Heart left ventricle (tissue), 16 donors: ENCODE data around the gene B3GALT2. TPM values are rescaled to one million over a fixed set of nuclear protein-coding genes. Genes with fewer than 3 reads are reported as not detected.

ENCODE experiments used
- ATAC-seq, 4 donors: fragments of 200-7000 bp; cut with Tn5 transposase; one replicate each; pipeline ENCODE4 v1.9.1; 2020 to 2022; ENCODE audit warnings: moderate library complexity in 4 of 4, mild to moderate bottlenecking in 3 of 4, moderate number of reproducible peaks in 1 of 4
- DNase-seq, 5 donors: peaks; one replicate each; pipeline ENCODE4 v3.0.0-alpha.2; 2020
- H3K27ac ChIP-seq, 12 donors: fragments of 200-600 bp; sonication (generic) in 4 of 12; one replicate each; pipeline versions ENCODE4 v1.5.0 to v1.8.0; 2016 to 2022; ENCODE audit warnings: mild to moderate bottlenecking in 2 of 12
- H3K27me3 ChIP-seq, 9 donors: fragments of 200-600 bp; sonication (generic) in 2 of 9; one replicate each; pipeline versions ENCODE4 v1.5.1 to v1.8.0; 2016 to 2022; ENCODE audit warnings: mild to moderate bottlenecking in 3 of 9
- H3K36me3 ChIP-seq, 9 donors: fragments of 200-600 bp; sonication (generic) in 2 of 9; one replicate each; pipeline versions ENCODE4 v1.5.0 to v1.8.0; 2018 to 2022; ENCODE audit warnings: mild to moderate bottlenecking in 2 of 9
- H3K4me1 ChIP-seq, 12 donors: fragments of 200-600 bp; sonication (generic) in 4 of 12; one replicate each; pipeline versions ENCODE4 v1.5.0 to v1.8.0; 2016 to 2022; ENCODE audit warnings: mild to moderate bottlenecking in 3 of 12
- H3K4me3 ChIP-seq, 12 donors: fragments of 200-600 bp; sonication (generic) in 4 of 12; one replicate each; pipeline versions ENCODE4 v1.5.0 to v1.8.0; 2017 to 2022; ENCODE audit warnings: mild to moderate bottlenecking in 9 of 12, moderate library complexity in 4 of 12
- H3K9me3 ChIP-seq, 12 donors: fragments of 200-600 bp; sonication (generic) in 4 of 12; one replicate each; pipeline versions ENCODE4 v1.5.0 to v1.8.0; 2016 to 2022; ENCODE audit warnings: mild to moderate bottlenecking in 1 of 12
- CTCF ChIP-seq, 12 donors: fragments of 200-600 bp; sonication (generic) in 4 of 12; IDR thresholded peaks; one replicate each; pipeline versions ENCODE4 v1.5.0 to v1.8.0; 2018 to 2022; ENCODE audit warnings: antibody characterized with exemption in 12 of 12, mild to moderate bottlenecking in 5 of 12
- POLR2A ChIP-seq, 2 donors: fragments of 450-650 bp; IDR thresholded peaks; one replicate each; pipeline ENCODE4 v1.6.1; 2017; ENCODE audit warnings: antibody characterized with exemption in 2 of 2, mild to moderate bottlenecking in 2 of 2, moderate library complexity in 2 of 2
- WGBS, 4 donors: extraction: QIAGEN DNeasy Blood & Tissue Kit in 2 of 4; methylation state at CpG; one replicate each; pipeline versions ENCODE4 v1.1.5 to v1.1.7; 2013 to 2018; 5-methylcytosine and 5-hydroxymethylcytosine counted together
- intact Hi-C, 10 donors: fragments of 100-400 bp; cut with DNase I; formaldehyde crosslinking; loops; one replicate each; pipeline versions ENCODE4 v1.11.1 to v1.14.2; 2022
- polyA plus RNA-seq, 2 donors: library from polyadenylated mRNA; stranded (reverse); fragments of 200-250 nt; gene quantifications; one replicate each; pipeline ENCODE4 v1.2.3, GENCODE V29; 2013
- total RNA-seq, 9 donors: library from RNA; depleted of rRNA in 2 of 9; stranded (reverse); fragments of >200 nt in 2 of 9; fragmentation: NEBNext Ultra II Directional in 3 of 9; extraction: Animal tissue kit (Norgen Biotek cat#: 25700) in 3 of 9; gene quantifications; one replicate each; pipeline versions ENCODE4 v1.1.0 to v1.2.4, GENCODE V29; 2016 to 2023
- donor health status: ischemic (EF 13 %, LVEDD 7.1; RV severe dilation, severe dysfunction).
- donor health status: healthy with polysubstance abuse.
- donor health status: DM: no; HTN: yes; CAD: no.
- donor health status: DM: no; HTN: no; CAD: no.
- donor health status: ischemic (EF 25% LVEDD 6.9; RV normal size, moderate dysfunction).
- donor health status: ischemic (EF 25% LVEDD 5.7; RV mildly dilated, moderate dysfunction).
- donor health status: healthy.
- donor health status: DM: yes; HTN: yes; CAD: no.
- donor health status: ischemic (EF 35%, LVEDD 5.7; RV mildly dilated, moderate dysfunction).
- donor health status: nonischemic (EF 11% LVEDD 7.7; RV severe dilation, severe dysfunction).
- donor health status: DM: yes; HTN: yes; CAD: no.
- donor health status: PGD.
- donor health status: ischemic (EF 29% LVEDD 5.4; RV normal size, mild dysfunction).
- donor health status: nonischemic (EF 23%, LVEDD 6.1; RV moderate dilation, normal function).

B3GALT2 gene
- total and polyA plus RNA-seq, 11 donors: 14.6 to 67.0 (median 53.2) TPM

DNA sequence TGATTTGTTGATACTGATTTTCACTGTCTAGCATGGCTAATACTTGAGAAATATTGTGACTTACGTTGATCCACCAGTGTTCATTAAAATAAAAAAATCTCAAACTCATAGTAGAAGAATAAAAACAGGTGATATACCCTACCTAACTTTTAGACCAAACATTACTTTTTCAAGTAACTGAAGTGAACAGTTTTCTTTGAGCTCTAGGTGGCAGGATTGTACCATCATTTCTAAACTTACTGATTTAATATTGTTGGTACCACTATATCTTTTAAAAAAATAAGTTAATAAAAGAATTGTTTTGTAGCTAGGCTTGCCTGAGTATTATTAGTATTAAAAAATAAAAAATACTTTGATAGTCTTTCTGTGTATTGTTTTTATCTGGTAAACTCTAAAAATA is 43.1 kb downstream of the B3GALT2 start:
- WGBS, 4 donors: 81 to 93% (median 82%) methylated on average over 1 of the region's 1 CpG
- H3K27me3 ChIP-seq: no peaks in the 10 kb centered on the region
- no peak for ATAC-seq

DNA sequence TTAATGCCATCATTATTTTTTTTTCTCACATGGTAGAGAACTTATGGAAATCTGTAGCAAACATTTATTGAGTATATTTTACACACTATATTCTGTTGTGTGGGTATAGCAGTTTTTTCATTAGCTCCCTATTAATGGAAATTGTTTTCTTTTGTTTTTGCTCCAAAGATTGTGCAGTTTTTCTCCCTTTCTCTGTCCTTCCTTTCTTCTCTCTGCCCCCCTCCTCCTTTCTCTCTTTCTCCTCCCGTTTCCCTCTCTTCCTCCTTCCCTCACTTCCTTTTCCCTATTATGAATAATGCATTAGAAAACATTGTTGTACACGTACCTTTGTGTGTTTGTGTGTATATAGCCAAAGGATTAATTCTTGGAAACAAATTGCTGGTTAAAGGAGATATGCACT is 44.0 kb downstream of the B3GALT2 start:
- peaks cover 0 to 18% (median 2%) of the 10 kb centered on the region in 12 donors for H3K4me1 ChIP-seq
- no peaks in the 10 kb centered on the region for H3K27me3 ChIP-seq
- H3K27ac ChIP-seq: peak overlapping the region in 1 of 12 donors; percentile 4
- H3K4me3 ChIP-seq: no peak overlapping the region
- intact Hi-C loops: loop anchor here in 2 of 10 donors (5.0 kb wide), 2 partner anchors 610 to 1155 kb away; no protein-coding TSS in a partner anchor
- ATAC-seq (no peak), DNase-seq (no peak)
- H3K9me3 ChIP-seq: no peaks in the 10 kb centered on the region
- WGBS, 4 donors: 33 to 48% (median 46%) methylated on average over 2 of the region's 2 CpGs
- TF ChIP-seq CTCF (IDR thresholded peaks at IDR 0.05) (no peak), POLR2A (IDR thresholded peaks at IDR 0.05) (no peak)
- H3K36me3 ChIP-seq: peaks cover 0 to 96% (median 81%) of the 10 kb centered on the region in 9 donors

More for the DNA sequence above, 43.1 kb downstream of the B3GALT2 start:
- H3K27ac ChIP-seq: peak overlapping the region in 1 of 12 donors; percentile 4
- H3K4me3 ChIP-seq: no peak overlapping the region
- H3K4me1 ChIP-seq: peaks cover 0 to 18% (median 2%) of the 10 kb centered on the region in 12 donors
- peaks cover 0 to 96% (median 81%) of the 10 kb centered on the region in 9 donors for H3K36me3 ChIP-seq
- no peak for DNase-seq
- H3K9me3 ChIP-seq: no peaks in the 10 kb centered on the region
- intact Hi-C loops: loop anchor here in 2 of 10 donors (5.0 kb wide), 2 partner anchors 609 to 1154 kb away; no protein-coding TSS in a partner anchor
- peak in 10 of 12 donors; percentile 17 to 51 (median 34) for TF ChIP-seq CTCF (IDR thresholded peaks at IDR 0.05)
- TF ChIP-seq POLR2A (IDR thresholded peaks at IDR 0.05): no peak

GRCh38 chr1:193141804-193142203 is 44.6 kb downstream of the B3GALT2 start:
- TF ChIP-seq CTCF (IDR thresholded peaks at IDR 0.05): no peak
- TF ChIP-seq POLR2A (IDR thresholded peaks at IDR 0.05): no peak
- 76 to 78% (median 76%) methylated on average over 3 of the region's 3 CpGs for WGBS, 4 donors
- Histone ChIP-seq H3K9me3 (no peaks in the 10 kb centered on the region), H3K27me3 (no peaks in the 10 kb centered on the region), H3K4me1 (peaks cover 0 to 18% (median 2%) of the 10 kb centered on the region in 12 donors), H3K36me3 (peaks cover 0 to 96% (median 85%) of the 10 kb centered on the region in 9 donors), H3K27ac (no peak overlapping the region), H3K4me3 (no peak overlapping the region)
- no peak for ATAC-seq
- DNase-seq: no peak
- intact Hi-C loops: loop anchor here in 2 of 10 donors (5.0 kb wide), 2 partner anchors 610 to 1155 kb away; no protein-coding TSS in a partner anchor

DNA sequence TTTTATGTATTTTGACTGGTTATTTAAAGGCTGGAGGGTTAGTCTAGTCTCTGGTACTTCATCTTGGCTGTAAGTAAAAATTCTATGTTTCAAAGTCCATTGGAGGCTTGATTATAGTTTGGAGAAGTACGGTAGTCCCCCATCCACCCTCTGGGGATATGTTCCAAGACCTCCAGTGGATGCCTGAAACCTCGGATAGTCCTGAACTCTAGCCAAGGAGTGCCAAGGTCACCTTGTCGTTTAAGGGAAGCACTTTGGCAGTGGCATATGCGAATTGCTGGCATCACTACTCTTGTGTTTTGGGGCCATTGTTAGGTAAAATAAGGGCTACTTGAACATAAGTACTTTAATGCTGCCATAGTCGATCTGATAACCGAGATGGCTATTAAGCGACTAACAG is 46.2 kb downstream of the B3GALT2 start:
- ATAC-seq (peak in 2 of 4 donors; percentile 50 to 59), DNase-seq (no peak)
- Histone ChIP-seq H3K27ac (peak overlapping the region in 1 of 12 donors; percentile 3), H3K36me3 (peaks cover 0 to 96% (median 88%) of the 10 kb centered on the region in 9 donors), H3K27me3 (no peaks in the 10 kb centered on the region), H3K9me3 (no peaks in the 10 kb centered on the region), H3K4me1 (peaks cover 0 to 18% (median 2%) of the 10 kb centered on the region in 12 donors), H3K4me3 (no peak overlapping the region)
- TF ChIP-seq POLR2A (IDR thresholded peaks at IDR 0.05) (no peak), CTCF (IDR thresholded peaks at IDR 0.05) (no peak)
- intact Hi-C loops: loop anchor here in 2 of 10 donors (5.0 kb wide), 2 partner anchors 612 to 1157 kb away; no protein-coding TSS in a partner anchor
- WGBS, 4 donors: 63 to 77% (median 70%) methylated on average over 7 of the region's 7 CpGs
